Measurements from ENCODE around the gene SHC4. TPM values are rescaled to one million over a fixed set of nuclear protein-coding genes. Genes with fewer than 3 reads are reported as not detected.

The SHC4 gene
- total and polyA plus RNA-seq, 4 donors = 0.09 to 1.9 (median 0.44) TPM

DNA sequence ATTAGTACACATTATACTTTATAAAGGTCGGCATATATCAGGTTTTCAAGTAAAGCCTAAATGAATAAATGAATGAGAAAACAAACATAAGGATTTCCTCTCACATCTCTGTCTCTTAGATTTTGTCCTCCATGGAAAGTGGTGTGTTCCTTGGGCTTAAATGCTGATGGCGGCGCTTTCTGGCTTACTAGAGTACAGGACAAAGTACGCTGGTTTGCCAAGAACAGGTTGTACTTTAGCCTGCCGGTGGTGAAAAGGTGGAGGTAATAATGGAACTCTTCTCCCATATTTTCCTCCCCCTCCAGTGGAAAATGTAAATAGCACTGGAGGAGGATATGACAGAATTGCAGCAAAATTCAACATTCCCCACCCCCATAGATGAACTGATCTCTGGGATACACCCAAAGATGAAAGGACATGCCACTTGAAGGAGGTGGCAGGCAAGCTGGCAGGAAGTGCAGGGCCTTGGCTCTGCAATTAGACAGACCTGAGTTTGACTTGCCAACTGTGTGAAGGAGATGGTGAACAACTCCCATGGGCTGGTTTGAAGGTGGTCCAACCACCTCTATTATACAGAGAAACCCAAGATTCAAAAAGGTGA lies 182.1 kb downstream of the SHC4 start:
- ATAC-seq (ENCODE audit: insufficient read depth, low FRiP score) (no peak), DNase-seq (no peak)
- Histone ChIP-seq H3K36me3 (ENCODE audit: control insufficient read depth in 4 of 4, insufficient read depth in 4 of 4, low read length in 4 of 4) (peaks cover 0 to 10% (median under 1%) of the 10 kb centered on the region in 4 donors), H3K4me3 (no peak overlapping the region), H3K27me3 (ENCODE audit: control insufficient read depth in 3 of 3, insufficient read depth in 3 of 3, low read length in 2 of 3) (no peaks in the 10 kb centered on the region), H3K9me3 (ENCODE audit: control insufficient read depth in 4 of 4, insufficient read depth in 3 of 4, low read length in 3 of 4) (no peaks in the 10 kb centered on the region), H3K27ac (ENCODE audit: low read depth in 1 of 2, low read length in 1 of 2) (no peak overlapping the region), H3K4me1 (ENCODE audit: control insufficient read depth in 5 of 5, insufficient read depth in 5 of 5, low read length in 5 of 5) (no peaks in the 10 kb centered on the region), H3K9ac (ENCODE audit: insufficient read depth in 1 of 2, low read length in 2 of 2) (no peak overlapping the region)
- TF ChIP-seq, protein P1, sequence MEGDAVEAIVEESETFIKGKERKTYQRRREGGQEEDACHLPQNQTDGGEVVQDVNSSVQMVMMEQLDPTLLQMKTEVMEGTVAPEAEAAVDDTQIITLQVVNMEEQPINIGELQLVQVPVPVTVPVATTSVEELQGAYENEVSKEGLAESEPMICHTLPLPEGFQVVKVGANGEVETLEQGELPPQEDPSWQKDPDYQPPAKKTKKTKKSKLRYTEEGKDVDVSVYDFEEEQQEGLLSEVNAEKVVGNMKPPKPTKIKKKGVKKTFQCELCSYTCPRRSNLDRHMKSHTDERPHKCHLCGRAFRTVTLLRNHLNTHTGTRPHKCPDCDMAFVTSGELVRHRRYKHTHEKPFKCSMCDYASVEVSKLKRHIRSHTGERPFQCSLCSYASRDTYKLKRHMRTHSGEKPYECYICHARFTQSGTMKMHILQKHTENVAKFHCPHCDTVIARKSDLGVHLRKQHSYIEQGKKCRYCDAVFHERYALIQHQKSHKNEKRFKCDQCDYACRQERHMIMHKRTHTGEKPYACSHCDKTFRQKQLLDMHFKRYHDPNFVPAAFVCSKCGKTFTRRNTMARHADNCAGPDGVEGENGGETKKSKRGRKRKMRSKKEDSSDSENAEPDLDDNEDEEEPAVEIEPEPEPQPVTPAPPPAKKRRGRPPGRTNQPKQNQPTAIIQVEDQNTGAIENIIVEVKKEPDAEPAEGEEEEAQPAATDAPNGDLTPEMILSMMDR (IDR thresholded peaks at IDR 0.05; ENCODE audit: control extremely low read depth, extremely low read depth) = no peak
- 98 to 99% methylated on average over 5 of the region's 5 CpGs for WGBS, 2 donors

DNA sequence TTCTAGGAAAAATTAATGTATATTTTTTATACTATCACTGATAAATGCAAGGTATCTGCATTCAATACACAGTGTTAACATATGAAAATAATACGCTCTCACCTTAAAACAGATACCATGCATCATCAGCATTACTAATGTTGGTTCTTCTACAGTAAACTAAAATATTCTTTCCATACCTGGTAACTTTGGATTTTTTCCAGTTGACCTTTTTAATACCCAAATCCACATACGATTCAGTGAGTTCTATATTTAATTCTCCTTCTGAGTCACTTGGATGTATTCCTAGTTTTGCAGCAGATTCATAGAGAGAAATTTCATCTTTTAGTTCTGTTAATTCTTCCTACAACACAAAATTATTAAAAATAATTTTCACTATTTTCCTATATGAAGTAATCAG lies 182.7 kb downstream of the SHC4 start:
- TF ChIP-seq, protein P1 (IDR thresholded peaks at IDR 0.05; ENCODE audit: control extremely low read depth, extremely low read depth) = no peak
- no peaks in the 10 kb centered on the region for H3K27me3 ChIP-seq (ENCODE audit: control insufficient read depth in 3 of 3, insufficient read depth in 3 of 3, low read length in 2 of 3)
- no peak overlapping the region for H3K4me3 ChIP-seq
- WGBS, 2 donors = 86 to 94% methylated on average over 2 of the region's 2 CpGs
- no peaks in the 10 kb centered on the region for H3K4me1 ChIP-seq (ENCODE audit: control insufficient read depth in 5 of 5, insufficient read depth in 5 of 5, low read length in 5 of 5)
- ATAC-seq (ENCODE audit: insufficient read depth, low FRiP score) = no peak
- no peak for DNase-seq
- no peak overlapping the region for H3K9ac ChIP-seq (ENCODE audit: insufficient read depth in 1 of 2, low read length in 2 of 2)
- H3K9me3 ChIP-seq (ENCODE audit: control insufficient read depth in 4 of 4, insufficient read depth in 3 of 4, low read length in 3 of 4) = no peaks in the 10 kb centered on the region
- H3K36me3 ChIP-seq (ENCODE audit: control insufficient read depth in 4 of 4, insufficient read depth in 4 of 4, low read length in 4 of 4) = peaks cover 0 to 10% (median 0%) of the 10 kb centered on the region in 4 donors
- H3K27ac ChIP-seq (ENCODE audit: low read depth in 1 of 2, low read length in 1 of 2) = no peak overlapping the region

DNA sequence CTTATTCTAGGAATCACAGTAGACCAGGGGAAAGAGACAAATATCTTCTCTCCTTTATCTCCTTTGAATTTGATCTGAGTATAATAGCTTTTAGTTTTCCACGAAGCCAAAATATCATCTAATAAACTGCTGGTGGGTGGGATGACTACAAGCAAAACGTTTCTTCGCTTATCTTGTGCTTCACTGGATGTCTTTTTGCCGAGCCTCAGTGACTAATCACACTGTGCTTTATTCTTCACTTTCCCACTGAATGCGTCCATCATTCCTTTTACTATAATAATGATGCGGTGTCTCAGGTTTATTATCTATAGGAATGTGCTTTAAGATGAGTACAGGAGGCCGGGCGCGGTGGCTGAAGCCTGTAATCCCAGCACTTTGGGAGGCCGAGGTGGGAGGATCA lies 185.4 kb downstream of the SHC4 start:
- 91 to 93% methylated on average over 10 of the region's 10 CpGs for whole genome bisulfite sequencing, 2 donors
- Histone ChIP-seq H3K4me1 (ENCODE audit: control insufficient read depth in 5 of 5, insufficient read depth in 5 of 5, low read length in 5 of 5) (no peaks in the 10 kb centered on the region), H3K27ac (ENCODE audit: low read depth in 1 of 2, low read length in 1 of 2) (no peak overlapping the region), H3K9me3 (ENCODE audit: control insufficient read depth in 4 of 4, insufficient read depth in 3 of 4, low read length in 3 of 4) (no peaks in the 10 kb centered on the region), H3K27me3 (ENCODE audit: control insufficient read depth in 3 of 3, insufficient read depth in 3 of 3, low read length in 2 of 3) (no peaks in the 10 kb centered on the region), H3K9ac (ENCODE audit: insufficient read depth in 1 of 2, low read length in 2 of 2) (no peak overlapping the region), H3K36me3 (ENCODE audit: control insufficient read depth in 4 of 4, insufficient read depth in 4 of 4, low read length in 4 of 4) (peaks cover 0 to 8% (median 0%) of the 10 kb centered on the region in 4 donors), H3K4me3 (no peak overlapping the region)
- TF ChIP-seq, protein P1 (IDR thresholded peaks at IDR 0.05; ENCODE audit: control extremely low read depth, extremely low read depth) = no peak
- DNase-seq (no peak), ATAC-seq (ENCODE audit: insufficient read depth, low FRiP score) (no peak)

Measured in lung (tissue), 12 donors.